ENCODE data around the gene KCNIP3. TPM values are rescaled to one million over a fixed set of nuclear protein-coding genes. Genes with fewer than 3 reads are reported as not detected.

KCNIP3 gene
- total RNA-seq, 1 donor from 2014 or later: 3.0 TPM

DNA sequence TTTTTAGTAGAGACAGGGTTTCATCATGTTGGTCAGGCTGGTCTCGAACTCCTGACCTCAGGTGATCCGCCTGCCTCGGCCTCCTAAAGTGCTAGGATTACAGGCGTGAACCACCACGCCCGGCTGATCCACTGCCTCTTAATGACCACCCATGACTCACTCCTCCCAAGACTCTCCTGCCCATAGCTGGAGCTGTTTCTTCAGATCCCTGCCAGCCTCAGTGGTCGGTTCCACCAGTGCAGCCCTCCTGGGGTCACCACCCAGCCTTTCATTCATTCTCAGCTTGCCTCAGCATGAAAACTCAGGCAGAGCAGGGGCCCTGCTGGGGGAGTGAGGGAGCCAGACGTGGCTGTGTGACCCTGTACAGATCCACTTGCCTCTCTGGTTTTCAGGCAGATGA lies 12.5 kb downstream of the KCNIP3 start:
- TF ChIP-seq CTCF (IDR thresholded peaks at IDR 0.05): no peak
- Histone ChIP-seq H3K4me1 (no peaks in the 10 kb centered on the region), H3K27ac (no peak overlapping the region), H3K4me3 (no peak overlapping the region), H3K36me3 (no peaks in the 10 kb centered on the region), H3K27me3 (no peaks in the 10 kb centered on the region), H3K9me3 (no peaks in the 10 kb centered on the region)
- intact Hi-C loops (cut with DNase I): no loop called here
- ATAC-seq (no peak), DNase-seq (no peak)

DNA sequence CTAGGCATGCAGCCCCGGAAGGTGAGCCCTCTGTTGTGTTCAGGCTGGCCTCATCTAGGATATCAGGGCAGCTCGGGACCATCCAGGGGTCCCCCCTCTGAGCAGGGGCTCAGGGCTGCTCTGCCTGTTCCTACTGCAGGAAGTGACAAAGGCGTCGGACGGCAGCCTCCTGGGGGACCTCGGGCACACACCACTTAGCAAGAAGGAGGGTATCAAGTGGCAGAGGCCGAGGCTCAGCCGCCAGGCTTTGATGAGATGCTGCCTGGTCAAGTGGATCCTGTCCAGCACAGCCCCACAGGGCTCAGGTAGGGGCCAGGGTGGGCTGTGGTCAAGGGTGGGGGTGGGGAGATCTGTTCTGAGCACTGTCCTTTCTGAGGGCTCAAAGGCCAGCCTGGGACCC lies 13.1 kb downstream of the KCNIP3 start:
- TF ChIP-seq CTCF (IDR thresholded peaks at IDR 0.05): no peak
- Histone ChIP-seq H3K36me3 (no peaks in the 10 kb centered on the region), H3K4me1 (no peaks in the 10 kb centered on the region), H3K27ac (no peak overlapping the region), H3K4me3 (no peak overlapping the region), H3K9me3 (no peaks in the 10 kb centered on the region), H3K27me3 (no peaks in the 10 kb centered on the region)
- ATAC-seq (no peak), DNase-seq (no peak)
- intact Hi-C loops (cut with DNase I): no loop called here

DNA sequence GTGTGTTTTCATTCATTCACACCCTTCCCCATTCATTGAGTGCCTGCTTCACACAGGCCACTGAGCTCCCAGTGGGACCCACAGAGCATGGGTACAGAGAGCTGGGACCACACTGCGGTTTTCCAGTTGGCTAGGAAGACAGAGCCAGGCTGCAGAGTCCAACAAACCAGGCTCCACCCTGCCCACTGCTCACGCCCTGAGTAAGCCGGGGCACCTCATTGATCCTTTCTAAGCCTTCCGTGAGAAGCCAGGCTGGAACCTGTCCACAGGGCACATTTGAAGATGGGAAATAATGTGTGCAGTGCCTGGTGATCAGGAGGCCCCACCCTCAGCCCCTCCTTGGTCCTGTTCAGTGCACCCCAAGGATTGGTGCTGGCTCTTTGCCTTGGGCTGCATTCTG lies 13.5 kb downstream of the KCNIP3 start:
- no peak for ATAC-seq

GRCh38 chr2:95311815-95312542 lies 14.8 kb downstream of the KCNIP3 start:
- Histone ChIP-seq H3K36me3 (no peaks in the 10 kb centered on the region), H3K27me3 (no peaks in the 10 kb centered on the region), H3K4me1 (no peaks in the 10 kb centered on the region), H3K4me3 (no peak overlapping the region), H3K27ac (no peak overlapping the region), H3K9me3 (no peaks in the 10 kb centered on the region)
- intact Hi-C loops (cut with DNase I): no loop called here
- ATAC-seq (no peak), DNase-seq (no peak)
- no peak for TF ChIP-seq CTCF (IDR thresholded peaks at IDR 0.05)

More for the DNA sequence above, 13.5 kb downstream of the KCNIP3 start:
- Histone ChIP-seq H3K9me3 (no peaks in the 10 kb centered on the region), H3K36me3 (no peaks in the 10 kb centered on the region), H3K4me1 (no peaks in the 10 kb centered on the region), H3K27me3 (no peaks in the 10 kb centered on the region), H3K4me3 (no peak overlapping the region), H3K27ac (no peak overlapping the region)
- intact Hi-C loops (cut with DNase I): no loop called here
- DNase-seq: no peak
- no peak for TF ChIP-seq CTCF (IDR thresholded peaks at IDR 0.05)

GRCh38 chr2:95312543-95313201 lies 15.5 kb downstream of the KCNIP3 start:
- intact Hi-C loops (cut with DNase I): no loop called here
- H3K36me3 ChIP-seq: no peaks in the 10 kb centered on the region
- no peak for TF ChIP-seq CTCF (IDR thresholded peaks at IDR 0.05)
- ATAC-seq: no peak
- H3K27ac ChIP-seq: no peak overlapping the region
- DNase-seq: no peak
- H3K4me3 ChIP-seq: no peak overlapping the region
- H3K27me3 ChIP-seq: no peaks in the 10 kb centered on the region
- H3K9me3 ChIP-seq: no peaks in the 10 kb centered on the region
- H3K4me1 ChIP-seq: no peaks in the 10 kb centered on the region
